Measurements from ENCODE around the gene NECTIN1.

Gene NECTIN1

GRCh38 chr11:119764108-119764868 is 35.3 kb upstream of the NECTIN1 start:
- peak in 1 of 2 experiments; percentile 31 for DNase-seq (ENCODE audit: low read depth in 1 of 2, low spot score in 1 of 2)
- TF ChIP-seq JUND (IDR thresholded peaks at IDR 0.05; ENCODE audit: low read depth) = no peak
- in situ Hi-C loops (cut with HindIII; ENCODE audit: low pct_unique_long_range_greater_than_20kb, low sequenced_read_pairs) = no loop called here

- no peak for DNase-seq (ENCODE audit: low read depth in 1 of 2, low spot score in 1 of 2)
- no peak for TF ChIP-seq JUND (IDR thresholded peaks at IDR 0.05; ENCODE audit: low read depth)
- in situ Hi-C loops (cut with HindIII; ENCODE audit: low pct_unique_long_range_greater_than_20kb, low sequenced_read_pairs) = no loop called here
These were observed 34.2 kb upstream of the NECTIN1 start for GRCh38 chr11:119763071-119763728.

GRCh38 chr11:119759747-119760412 is 30.9 kb upstream of the NECTIN1 start:
- DNase-seq (ENCODE audit: low read depth in 1 of 2, low spot score in 1 of 2) = no peak
- TF ChIP-seq JUND (IDR thresholded peaks at IDR 0.05; ENCODE audit: low read depth) = no peak
- in situ Hi-C loops (cut with HindIII; ENCODE audit: low pct_unique_long_range_greater_than_20kb, low sequenced_read_pairs) = no loop called here

GRCh38 chr11:119759324-119759723 is 30.3 kb upstream of the NECTIN1 start:
- TF ChIP-seq JUND (IDR thresholded peaks at IDR 0.05; ENCODE audit: low read depth) = no peak
- in situ Hi-C loops (cut with HindIII; ENCODE audit: low pct_unique_long_range_greater_than_20kb, low sequenced_read_pairs) = no loop called here
- no peak for DNase-seq (ENCODE audit: low read depth in 1 of 2, low spot score in 1 of 2)

- TF ChIP-seq JUND (IDR thresholded peaks at IDR 0.05; ENCODE audit: low read depth) = no peak
- in situ Hi-C loops (cut with HindIII; ENCODE audit: low pct_unique_long_range_greater_than_20kb, low sequenced_read_pairs) = no loop called here
- DNase-seq (ENCODE audit: low read depth in 1 of 2, low spot score in 1 of 2) = no peak
These were observed 29.3 kb upstream of the NECTIN1 start for GRCh38 chr11:119758291-119758690.

GRCh38 chr11:119757378-119757777 is 28.4 kb upstream of the NECTIN1 start:
- in situ Hi-C loops (cut with HindIII; ENCODE audit: low pct_unique_long_range_greater_than_20kb, low sequenced_read_pairs) = no loop called here
- DNase-seq (ENCODE audit: low read depth in 1 of 2, low spot score in 1 of 2) = no peak
- TF ChIP-seq JUND (IDR thresholded peaks at IDR 0.05; ENCODE audit: low read depth) = no peak

- in situ Hi-C loops (cut with HindIII; ENCODE audit: low pct_unique_long_range_greater_than_20kb, low sequenced_read_pairs) = no loop called here
- TF ChIP-seq JUND (IDR thresholded peaks at IDR 0.05; ENCODE audit: low read depth) = no peak
- no peak for DNase-seq (ENCODE audit: low read depth in 1 of 2, low spot score in 1 of 2)
These were observed 27.3 kb upstream of the NECTIN1 start for GRCh38 chr11:119756169-119756865.

GRCh38 chr11:119755356-119756071 is 26.5 kb upstream of the NECTIN1 start:
- in situ Hi-C loops (cut with HindIII; ENCODE audit: low pct_unique_long_range_greater_than_20kb, low sequenced_read_pairs) = no loop called here
- DNase-seq (ENCODE audit: low read depth in 1 of 2, low spot score in 1 of 2) = no peak
- TF ChIP-seq JUND (IDR thresholded peaks at IDR 0.05; ENCODE audit: low read depth) = no peak

GRCh38 chr11:119754656-119755355 is 25.8 kb upstream of the NECTIN1 start:
- DNase-seq (ENCODE audit: low read depth in 1 of 2, low spot score in 1 of 2) = no peak
- in situ Hi-C loops (cut with HindIII; ENCODE audit: low pct_unique_long_range_greater_than_20kb, low sequenced_read_pairs) = no loop called here
- no peak for TF ChIP-seq JUND (IDR thresholded peaks at IDR 0.05; ENCODE audit: low read depth)

GRCh38 chr11:119754199-119754598 is 25.2 kb upstream of the NECTIN1 start:
- no peak for DNase-seq (ENCODE audit: low read depth in 1 of 2, low spot score in 1 of 2)
- no peak for TF ChIP-seq JUND (IDR thresholded peaks at IDR 0.05; ENCODE audit: low read depth)
- in situ Hi-C loops (cut with HindIII; ENCODE audit: low pct_unique_long_range_greater_than_20kb, low sequenced_read_pairs) = no loop called here

GRCh38 chr11:119752946-119753345 is 23.9 kb upstream of the NECTIN1 start:
- in situ Hi-C loops (cut with HindIII; ENCODE audit: low pct_unique_long_range_greater_than_20kb, low sequenced_read_pairs) = no loop called here
- TF ChIP-seq JUND (IDR thresholded peaks at IDR 0.05; ENCODE audit: low read depth) = no peak
- no peak for DNase-seq (ENCODE audit: low read depth in 1 of 2, low spot score in 1 of 2)

Data from T47D (cell line).